Measurements from ENCODE around the gene PLEKHM1.

Gene PLEKHM1

DNA sequence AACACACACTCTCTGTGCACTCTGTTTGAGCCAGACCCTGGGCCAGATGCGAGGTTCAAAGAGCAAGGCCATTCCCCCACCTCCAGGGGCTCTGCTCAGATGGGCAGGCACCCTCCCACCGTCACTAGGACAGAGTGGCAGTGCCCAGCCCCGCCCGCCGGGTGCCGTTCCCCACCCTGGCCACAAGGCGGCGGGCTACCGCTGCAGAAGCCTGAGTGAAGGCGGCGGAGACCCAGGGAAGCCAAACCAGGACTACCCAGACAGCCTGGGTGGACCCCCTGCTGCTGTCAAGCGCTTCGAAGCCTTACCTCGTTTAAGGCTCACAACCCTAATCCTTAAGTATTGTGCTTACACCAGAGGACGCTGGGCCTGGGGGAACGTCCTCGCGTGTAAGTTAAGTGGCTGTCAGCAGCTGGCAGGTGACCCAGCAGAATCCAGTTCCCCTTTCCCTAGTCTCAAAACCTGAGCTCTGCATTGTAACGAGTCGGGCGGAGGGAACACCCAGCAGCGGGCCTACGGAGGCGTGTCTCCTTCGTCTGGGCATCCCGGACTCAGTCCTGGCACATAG is 62.4 kb downstream of the PLEKHM1 start:
- Histone ChIP-seq H3K27ac (no peak overlapping the region), H3K36me3 (replicated peaks) (no peaks in the 10 kb centered on the region), H3K4me3 (ENCODE audit: low read depth, low read length) (no peak overlapping the region), H3K27me3 (replicated peaks) (peaks cover 30% of the 10 kb centered on the region)
- peak; percentile 40 for DNase-seq
- in situ Hi-C loops (cut with HindIII; ENCODE audit: low pct_ligation_motif_present, low sequenced_read_pairs), result no loop called here
- TF ChIP-seq, protein P1, sequence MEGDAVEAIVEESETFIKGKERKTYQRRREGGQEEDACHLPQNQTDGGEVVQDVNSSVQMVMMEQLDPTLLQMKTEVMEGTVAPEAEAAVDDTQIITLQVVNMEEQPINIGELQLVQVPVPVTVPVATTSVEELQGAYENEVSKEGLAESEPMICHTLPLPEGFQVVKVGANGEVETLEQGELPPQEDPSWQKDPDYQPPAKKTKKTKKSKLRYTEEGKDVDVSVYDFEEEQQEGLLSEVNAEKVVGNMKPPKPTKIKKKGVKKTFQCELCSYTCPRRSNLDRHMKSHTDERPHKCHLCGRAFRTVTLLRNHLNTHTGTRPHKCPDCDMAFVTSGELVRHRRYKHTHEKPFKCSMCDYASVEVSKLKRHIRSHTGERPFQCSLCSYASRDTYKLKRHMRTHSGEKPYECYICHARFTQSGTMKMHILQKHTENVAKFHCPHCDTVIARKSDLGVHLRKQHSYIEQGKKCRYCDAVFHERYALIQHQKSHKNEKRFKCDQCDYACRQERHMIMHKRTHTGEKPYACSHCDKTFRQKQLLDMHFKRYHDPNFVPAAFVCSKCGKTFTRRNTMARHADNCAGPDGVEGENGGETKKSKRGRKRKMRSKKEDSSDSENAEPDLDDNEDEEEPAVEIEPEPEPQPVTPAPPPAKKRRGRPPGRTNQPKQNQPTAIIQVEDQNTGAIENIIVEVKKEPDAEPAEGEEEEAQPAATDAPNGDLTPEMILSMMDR (IDR thresholded peaks at IDR 0.05; ENCODE audit: low read depth, low read length, missing control alignments), result peak; percentile 98

DNA sequence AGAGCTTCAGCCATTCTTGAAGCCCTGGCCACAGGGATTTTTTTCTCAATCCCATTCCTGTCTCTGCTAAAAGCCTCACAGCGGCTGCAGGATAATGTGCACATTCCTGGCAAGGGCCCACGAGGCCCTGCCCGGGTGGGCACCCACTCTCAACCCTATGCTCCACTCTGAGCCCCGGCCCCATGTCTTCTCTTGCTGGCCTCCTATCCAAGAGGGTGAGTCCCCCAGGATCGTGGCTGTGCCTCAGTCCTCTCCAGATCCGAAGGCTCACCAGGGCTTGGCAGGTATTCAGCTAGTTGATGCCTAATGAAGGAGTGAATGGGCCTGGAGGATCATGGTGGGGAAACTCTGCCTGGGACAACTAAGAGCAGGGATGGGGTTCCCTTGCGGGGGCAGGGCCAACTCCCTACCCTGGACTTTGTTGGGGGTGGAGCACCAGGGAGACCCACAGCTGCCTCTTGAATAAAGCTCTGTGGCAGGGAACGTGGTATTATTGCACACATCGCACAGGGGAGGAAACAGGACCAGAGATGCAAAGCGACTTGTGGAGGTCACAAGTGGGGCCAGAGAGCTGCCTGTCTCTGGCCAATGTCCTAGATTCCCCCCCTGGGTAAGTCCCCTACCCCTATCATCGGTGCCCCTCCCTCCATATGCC is 63.2 kb downstream of the PLEKHM1 start:
- in situ Hi-C loops (cut with HindIII; ENCODE audit: low pct_ligation_motif_present, low sequenced_read_pairs), result no loop called here

DNA sequence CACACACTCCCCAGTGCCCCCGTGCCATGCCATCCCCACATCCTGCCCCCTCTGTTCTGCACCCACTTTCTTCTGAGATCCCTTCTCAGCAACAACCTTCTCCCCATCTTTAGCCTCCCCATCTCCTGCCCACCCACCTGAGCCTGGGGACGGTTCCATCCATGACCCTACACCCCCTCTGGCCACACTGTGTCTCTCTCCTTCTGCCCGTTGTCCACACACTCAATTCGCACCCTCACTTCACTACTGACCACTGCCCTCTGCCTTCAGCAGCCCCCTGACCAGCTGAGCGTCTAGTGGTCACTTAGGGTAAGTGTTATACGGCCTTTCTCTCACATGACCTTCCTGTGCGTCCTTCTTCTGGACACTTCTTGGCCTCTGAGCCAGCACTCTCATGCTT is 64.0 kb downstream of the PLEKHM1 start:
- in situ Hi-C loops (cut with HindIII; ENCODE audit: low pct_ligation_motif_present, low sequenced_read_pairs), result no loop called here
- H3K27ac ChIP-seq, result no peak overlapping the region

More for the DNA sequence above, 63.2 kb downstream of the PLEKHM1 start:
- Histone ChIP-seq H3K4me3 (ENCODE audit: low read depth, low read length) (no peak overlapping the region), H3K27ac (no peak overlapping the region), H3K36me3 (replicated peaks) (no peaks in the 10 kb centered on the region), H3K27me3 (replicated peaks) (peaks cover 30% of the 10 kb centered on the region)
- TF ChIP-seq, protein P1 (IDR thresholded peaks at IDR 0.05; ENCODE audit: low read depth, low read length, missing control alignments), result no peak
- DNase-seq, result no peak

DNA sequence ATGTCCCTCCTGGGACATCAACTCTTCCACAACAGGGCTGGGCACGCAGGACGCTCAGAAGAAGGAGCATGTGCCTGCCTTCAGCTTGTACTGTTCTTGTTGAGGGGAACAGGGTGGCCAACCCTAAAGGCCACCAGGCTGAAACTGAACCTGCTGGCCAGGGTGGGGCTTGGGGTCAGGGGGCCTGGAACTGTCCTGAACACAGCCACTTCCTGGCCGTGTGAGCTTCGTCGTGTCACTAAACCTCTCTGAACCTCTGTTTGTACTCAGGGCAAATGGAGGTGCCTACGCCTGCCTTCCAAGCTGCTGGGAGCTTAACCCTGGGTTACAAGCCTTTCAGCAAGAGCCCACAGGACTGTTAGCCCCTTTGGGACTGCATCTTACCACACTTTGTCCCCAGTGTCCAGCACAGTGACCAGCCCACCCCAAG is 64.5 kb downstream of the PLEKHM1 start:
- in situ Hi-C loops (cut with HindIII; ENCODE audit: low pct_ligation_motif_present, low sequenced_read_pairs), result no loop called here
- H3K4me3 ChIP-seq (ENCODE audit: low read depth, low read length), result no peak overlapping the region

More for the DNA sequence above, 64.0 kb downstream of the PLEKHM1 start:
- TF ChIP-seq, protein P1 (IDR thresholded peaks at IDR 0.05; ENCODE audit: low read depth, low read length, missing control alignments), result no peak
- Histone ChIP-seq H3K4me3 (ENCODE audit: low read depth, low read length) (no peak overlapping the region), H3K36me3 (replicated peaks) (no peaks in the 10 kb centered on the region), H3K27me3 (replicated peaks) (peaks cover 30% of the 10 kb centered on the region)
- no peak for DNase-seq

DNA sequence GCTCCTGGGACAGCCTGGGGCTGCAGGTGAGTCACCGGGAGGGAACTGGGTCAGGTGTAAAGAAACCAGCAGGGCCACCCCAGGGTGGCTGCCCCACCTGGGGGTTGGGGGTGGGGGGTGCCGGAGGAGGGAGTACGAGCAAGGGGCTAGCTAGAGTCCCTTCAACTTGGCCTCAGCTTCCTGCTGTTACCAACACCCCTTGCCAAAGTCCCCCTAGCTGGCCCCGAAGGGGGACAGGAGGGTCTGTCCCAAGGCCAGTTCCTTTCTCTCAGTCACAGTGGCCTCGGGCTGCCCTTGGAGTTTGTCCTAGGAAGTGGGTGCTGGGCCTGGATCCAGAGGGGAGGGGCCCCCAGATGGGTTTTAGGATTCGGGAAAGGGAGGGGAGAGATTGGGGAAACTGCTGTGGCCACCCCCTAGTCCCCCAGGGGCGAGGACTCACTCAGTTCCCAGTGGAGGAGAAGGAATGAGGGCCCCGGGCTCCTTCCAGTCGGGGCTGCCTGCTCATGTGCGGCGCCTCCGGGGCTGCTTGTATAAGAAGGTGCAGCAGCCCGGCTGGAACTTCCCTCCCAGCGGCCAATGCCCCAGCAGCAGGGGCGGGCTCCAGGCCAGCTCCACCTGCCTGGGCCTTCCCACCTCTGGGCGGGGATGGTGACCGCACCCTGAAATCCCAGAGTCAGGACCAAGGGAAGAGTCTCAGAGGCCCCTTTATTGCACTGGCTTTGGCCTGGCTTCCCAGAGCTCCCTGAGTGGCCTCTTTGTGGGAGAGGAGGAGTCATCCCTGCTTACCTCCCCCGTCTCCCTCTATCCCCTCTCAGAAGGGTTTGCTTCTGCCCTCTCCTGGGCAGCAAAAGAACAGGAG is 65.2 kb downstream of the PLEKHM1 start:
- Histone ChIP-seq H3K27me3 (replicated peaks) (peaks cover 23% of the 10 kb centered on the region), H3K36me3 (replicated peaks) (no peaks in the 10 kb centered on the region), H3K4me3 (ENCODE audit: low read depth, low read length) (no peak overlapping the region), H3K27ac (no peak overlapping the region)
- DNase-seq, result peak; percentile 37
- in situ Hi-C loops (cut with HindIII; ENCODE audit: low pct_ligation_motif_present, low sequenced_read_pairs), result no loop called here
- TF ChIP-seq, protein P1 (IDR thresholded peaks at IDR 0.05; ENCODE audit: low read depth, low read length, missing control alignments), result peak; percentile 73

More for the DNA sequence above, 64.5 kb downstream of the PLEKHM1 start:
- no peak for DNase-seq
- TF ChIP-seq, protein P1 (IDR thresholded peaks at IDR 0.05; ENCODE audit: low read depth, low read length, missing control alignments), result no peak
- Histone ChIP-seq H3K27ac (no peak overlapping the region), H3K27me3 (replicated peaks) (peaks cover 28% of the 10 kb centered on the region), H3K36me3 (replicated peaks) (no peaks in the 10 kb centered on the region)

Measured in brain microvascular endothelial cell (primary cell).